C4-2B (cell line): ENCODE results near the gene RAPGEF1.

Experiments
- H3K27ac ChIP-seq: fragments of 450-650 bp; 2 replicates; pipeline ENCODE4 v1.5.1; 2017
- ZFX ChIP-seq: fragments of 450-650 bp; IDR thresholded peaks from 2 replicates; pipeline ENCODE4 v1.6.1; 2017
- TF ChIP-seq, protein P1 (sequence below): fragments of 450-650 bp; conservative IDR thresholded peaks from 2 replicates; pipeline ENCODE4 v1.5.1; 2017; ENCODE audit warnings: mild to moderate bottlenecking

The RAPGEF1 gene

DNA sequence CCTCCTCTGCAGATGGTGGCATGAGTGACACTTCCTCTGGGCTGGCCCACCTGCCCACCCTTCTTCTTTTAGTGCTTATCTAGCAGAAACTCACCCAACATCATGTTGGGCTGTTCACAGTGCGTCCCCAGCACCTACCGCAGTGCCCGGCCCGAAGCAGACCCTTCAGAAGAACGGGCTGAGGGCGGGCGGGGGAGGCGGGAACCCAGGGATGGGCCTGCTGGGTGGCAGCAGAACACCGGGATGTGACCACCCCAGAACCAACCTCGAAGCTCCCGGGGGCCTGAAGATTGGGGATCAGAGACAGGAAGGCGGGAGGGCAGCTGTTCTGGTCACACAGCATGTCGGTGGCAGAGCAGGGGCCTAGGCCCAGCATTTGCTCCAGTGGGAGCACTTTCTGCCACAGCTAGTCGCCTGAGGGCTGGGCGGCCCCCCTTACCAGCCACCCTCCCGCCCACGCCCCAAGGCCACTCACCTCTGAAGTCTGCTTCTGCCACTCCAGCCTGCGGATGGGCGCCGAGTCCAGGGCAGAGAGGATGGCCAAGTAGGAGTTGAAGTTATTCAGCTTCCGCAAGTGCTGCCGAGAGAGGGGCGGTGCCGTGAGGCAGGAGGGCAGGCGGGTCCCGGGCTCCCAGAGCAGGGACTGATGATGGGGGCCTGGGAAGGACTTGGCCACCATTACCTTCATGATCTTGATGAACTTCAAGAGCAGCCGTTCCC is 155.9 kb downstream of the RAPGEF1 start:
- no peak for TF ChIP-seq ZFX
- TF ChIP-seq, protein P1, sequence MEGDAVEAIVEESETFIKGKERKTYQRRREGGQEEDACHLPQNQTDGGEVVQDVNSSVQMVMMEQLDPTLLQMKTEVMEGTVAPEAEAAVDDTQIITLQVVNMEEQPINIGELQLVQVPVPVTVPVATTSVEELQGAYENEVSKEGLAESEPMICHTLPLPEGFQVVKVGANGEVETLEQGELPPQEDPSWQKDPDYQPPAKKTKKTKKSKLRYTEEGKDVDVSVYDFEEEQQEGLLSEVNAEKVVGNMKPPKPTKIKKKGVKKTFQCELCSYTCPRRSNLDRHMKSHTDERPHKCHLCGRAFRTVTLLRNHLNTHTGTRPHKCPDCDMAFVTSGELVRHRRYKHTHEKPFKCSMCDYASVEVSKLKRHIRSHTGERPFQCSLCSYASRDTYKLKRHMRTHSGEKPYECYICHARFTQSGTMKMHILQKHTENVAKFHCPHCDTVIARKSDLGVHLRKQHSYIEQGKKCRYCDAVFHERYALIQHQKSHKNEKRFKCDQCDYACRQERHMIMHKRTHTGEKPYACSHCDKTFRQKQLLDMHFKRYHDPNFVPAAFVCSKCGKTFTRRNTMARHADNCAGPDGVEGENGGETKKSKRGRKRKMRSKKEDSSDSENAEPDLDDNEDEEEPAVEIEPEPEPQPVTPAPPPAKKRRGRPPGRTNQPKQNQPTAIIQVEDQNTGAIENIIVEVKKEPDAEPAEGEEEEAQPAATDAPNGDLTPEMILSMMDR, result no peak
- no peak overlapping the region for H3K27ac ChIP-seq

DNA sequence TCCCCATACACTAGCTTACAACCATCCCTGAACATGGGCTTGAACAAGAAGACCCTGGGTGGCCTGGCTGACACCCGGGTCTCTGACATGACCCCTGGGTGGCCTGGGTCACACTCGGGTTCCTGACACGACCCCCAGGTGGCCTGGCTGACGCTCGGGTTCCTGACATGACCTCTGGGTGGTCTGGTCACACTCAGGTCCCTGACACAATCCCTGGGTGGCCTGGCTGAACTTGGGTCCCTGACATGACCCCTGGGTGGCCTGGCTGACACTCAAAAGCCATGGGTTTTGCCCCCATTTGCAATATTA is 156.6 kb downstream of the RAPGEF1 start:
- H3K27ac ChIP-seq, result no peak overlapping the region
- no peak for TF ChIP-seq ZFX
- TF ChIP-seq, protein P1, result no peak

DNA sequence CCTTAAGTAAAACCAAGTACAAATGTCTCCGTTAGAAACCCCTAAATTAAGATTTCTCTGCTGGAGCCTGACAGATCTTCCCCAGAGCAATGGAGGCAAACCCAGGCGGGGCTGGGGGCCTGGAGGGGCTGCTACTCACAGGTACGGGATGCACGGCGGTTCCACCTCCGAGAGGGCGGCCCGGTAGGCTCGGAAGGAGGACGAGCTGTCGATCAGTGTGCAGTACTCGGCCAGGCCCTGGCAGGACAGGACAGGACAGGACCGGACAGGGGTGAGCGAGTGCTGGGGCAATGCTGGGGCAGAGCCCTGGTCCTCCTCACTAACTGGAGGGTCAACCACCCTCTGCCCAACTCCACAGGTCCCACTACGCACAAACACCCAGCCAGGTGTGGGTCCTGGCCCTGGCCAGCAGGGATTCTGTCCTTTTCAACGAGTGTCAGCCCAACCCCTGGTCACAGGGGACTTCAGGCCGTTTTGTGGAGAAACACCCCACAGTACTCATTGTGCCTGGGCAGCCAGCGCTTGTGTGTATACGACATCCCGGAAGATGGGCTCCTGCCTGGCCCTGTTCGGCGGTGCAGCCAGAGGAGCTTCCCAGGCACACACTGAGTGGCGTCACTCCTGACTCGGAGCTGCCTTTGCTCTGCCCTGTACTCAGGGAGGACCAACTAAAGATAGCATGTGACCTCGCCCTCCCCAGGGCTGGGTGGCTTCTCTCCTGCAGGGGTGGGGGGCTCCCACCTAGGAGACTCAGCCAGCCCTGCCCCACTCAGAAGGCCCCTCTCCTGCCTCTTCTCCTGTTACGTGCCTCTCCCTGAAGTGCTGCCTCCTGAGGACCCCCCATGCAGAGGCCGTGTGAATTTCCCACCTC is 157.2 kb downstream of the RAPGEF1 start:
- TF ChIP-seq, protein P1, result no peak
- TF ChIP-seq ZFX, result no peak

DNA sequence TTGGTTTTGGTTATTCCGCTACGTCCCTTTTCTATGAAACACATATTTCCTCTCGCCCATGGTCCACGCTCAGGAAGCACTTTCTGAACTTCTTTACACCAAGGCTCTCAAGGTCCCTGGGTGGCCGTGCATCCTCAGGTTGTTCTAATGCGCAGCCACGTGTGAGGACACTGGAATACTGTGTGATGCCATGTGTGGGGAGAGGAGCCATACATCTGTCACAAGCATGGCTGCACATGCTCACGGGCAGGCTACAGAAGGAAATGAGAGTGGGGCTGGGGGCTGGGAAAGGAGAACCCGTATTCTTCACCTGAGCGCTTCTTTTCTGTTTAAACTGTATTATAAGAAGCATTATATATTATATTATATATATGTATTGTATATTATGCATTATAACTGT is 157.8 kb downstream of the RAPGEF1 start:
- no peak for TF ChIP-seq ZFX
- TF ChIP-seq, protein P1, result no peak
- no peak overlapping the region for H3K27ac ChIP-seq

More for the DNA sequence above, 157.2 kb downstream of the RAPGEF1 start:
- H3K27ac ChIP-seq, result no peak overlapping the region

DNA sequence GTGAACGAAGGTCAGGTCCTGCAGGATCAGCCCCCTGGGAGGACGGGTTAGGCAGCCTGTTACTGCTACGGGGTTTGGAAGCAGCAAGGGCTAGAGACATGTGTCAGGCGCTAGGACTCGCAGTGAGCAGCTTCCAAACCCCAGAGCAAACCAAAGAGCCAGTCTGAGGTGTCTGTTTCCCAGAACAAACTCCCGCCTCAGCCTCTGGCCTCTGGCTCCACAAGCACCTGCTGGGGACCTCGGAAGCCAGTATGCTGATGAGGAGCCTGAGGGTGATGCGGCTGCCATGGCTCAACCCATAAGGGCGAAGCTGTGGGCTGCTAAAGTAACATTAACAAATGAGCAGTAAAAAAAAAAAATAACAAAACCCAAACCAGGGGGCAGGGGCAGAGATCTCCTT is 159.5 kb downstream of the RAPGEF1 start:
- TF ChIP-seq, protein P1, result no peak
- no peak for TF ChIP-seq ZFX
- H3K27ac ChIP-seq, result no peak overlapping the region

DNA sequence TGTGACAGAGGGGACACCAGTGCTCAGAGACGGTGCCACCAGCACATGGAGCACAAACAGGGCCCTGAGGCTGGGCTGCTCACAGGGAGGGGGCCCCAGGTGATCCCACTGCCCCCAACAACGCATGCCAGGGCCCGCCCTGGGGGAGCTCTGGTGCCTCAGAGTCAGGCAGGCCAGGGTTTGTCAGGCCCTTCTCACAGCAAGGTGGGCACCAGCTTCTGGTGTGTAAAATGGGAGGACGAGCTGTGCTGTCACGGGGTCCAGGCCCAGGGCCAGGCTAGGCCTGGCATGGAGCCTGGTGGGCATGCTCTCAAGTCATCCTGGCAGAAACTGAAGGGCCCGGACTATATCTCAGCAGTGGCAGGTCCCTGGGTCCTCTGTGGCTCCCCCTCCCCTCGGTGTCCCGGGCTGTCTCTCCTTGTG is 160.1 kb downstream of the RAPGEF1 start:
- H3K27ac ChIP-seq, result no peak overlapping the region
- no peak for TF ChIP-seq ZFX
- TF ChIP-seq, protein P1, result no peak

DNA sequence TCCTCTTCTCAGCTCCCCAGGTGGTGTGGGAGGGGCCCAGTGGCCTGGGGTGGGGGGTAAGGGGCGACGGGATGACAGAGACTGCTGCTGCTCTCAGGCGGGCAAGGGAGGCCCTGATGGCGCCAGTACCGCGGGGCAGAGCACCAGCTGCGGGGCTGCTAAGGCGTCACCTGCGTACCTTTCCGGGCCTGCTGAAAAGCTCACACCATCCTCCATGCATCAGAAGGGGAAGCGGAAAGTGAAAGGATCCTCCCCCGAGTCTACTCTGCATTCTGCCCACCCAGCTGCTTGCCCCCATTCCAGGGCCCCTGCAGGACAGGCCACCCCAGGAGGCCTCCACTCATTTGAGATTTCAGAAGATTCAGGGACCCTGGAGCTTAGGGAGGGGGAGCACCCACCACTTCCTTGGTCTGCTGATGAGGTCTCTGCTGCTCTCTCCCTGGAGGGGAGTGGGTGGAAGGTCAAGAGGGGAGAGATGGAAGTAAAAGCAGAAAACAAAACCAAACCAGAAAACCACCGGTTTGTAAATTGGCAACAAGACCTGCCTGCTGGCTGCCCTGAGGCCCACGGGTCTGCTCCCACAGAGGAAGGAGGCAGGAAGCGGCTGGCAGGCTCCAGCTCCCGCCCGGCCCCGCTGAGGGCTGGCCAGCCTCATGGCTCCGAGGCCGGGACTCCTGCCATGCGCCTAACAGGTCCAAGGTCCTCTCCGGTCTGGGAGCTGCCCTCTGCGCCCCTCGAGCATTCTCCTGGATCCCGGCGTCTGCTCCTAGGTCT is 161.0 kb downstream of the RAPGEF1 start:
- H3K27ac ChIP-seq, result no peak overlapping the region
- no peak for TF ChIP-seq ZFX
- TF ChIP-seq, protein P1, result no peak
